Dendritic cell treated with granulocyte-macrophage colony-stimulating factor and Interleukin-4, amounts not matched to agents 40 ng/mL and 50 ng/mL, for 4 days (primary cell): Measurements from ENCODE around the gene CRTAC1.

ENCODE experiments used
- H3K27ac Mint-ChIP-seq: one replicate; pipeline ENCODE4 v1.8.0; 2022; ENCODE audit warnings: mild to moderate bottlenecking, mixed read lengths
- H3K27me3 Mint-ChIP-seq: one replicate; pipeline ENCODE4 v1.8.0; 2022; ENCODE audit warnings: mild to moderate bottlenecking, mixed read lengths
- H3K36me3 Mint-ChIP-seq: one replicate; pipeline ENCODE4 v1.8.0; 2022; ENCODE audit warnings: low read depth, mixed read lengths
- H3K4me1 Mint-ChIP-seq: one replicate; pipeline ENCODE4 v1.8.0; 2022; ENCODE audit warnings: low read depth, mixed read lengths
- H3K4me3 Mint-ChIP-seq: one replicate; pipeline ENCODE4 v1.8.0; 2022; ENCODE audit warnings: mild to moderate bottlenecking, moderate library complexity, mixed read lengths
- H3K9me3 Mint-ChIP-seq: one replicate; pipeline ENCODE4 v1.8.0; 2022; ENCODE audit warnings: mixed read lengths
- intact Hi-C: fragments of 100-400 bp; cut with micrococcal nuclease; formaldehyde crosslinking; loops from one replicate; pipeline ENCODE4 v1.15.0; 2022

CRTAC1 gene

DNA sequence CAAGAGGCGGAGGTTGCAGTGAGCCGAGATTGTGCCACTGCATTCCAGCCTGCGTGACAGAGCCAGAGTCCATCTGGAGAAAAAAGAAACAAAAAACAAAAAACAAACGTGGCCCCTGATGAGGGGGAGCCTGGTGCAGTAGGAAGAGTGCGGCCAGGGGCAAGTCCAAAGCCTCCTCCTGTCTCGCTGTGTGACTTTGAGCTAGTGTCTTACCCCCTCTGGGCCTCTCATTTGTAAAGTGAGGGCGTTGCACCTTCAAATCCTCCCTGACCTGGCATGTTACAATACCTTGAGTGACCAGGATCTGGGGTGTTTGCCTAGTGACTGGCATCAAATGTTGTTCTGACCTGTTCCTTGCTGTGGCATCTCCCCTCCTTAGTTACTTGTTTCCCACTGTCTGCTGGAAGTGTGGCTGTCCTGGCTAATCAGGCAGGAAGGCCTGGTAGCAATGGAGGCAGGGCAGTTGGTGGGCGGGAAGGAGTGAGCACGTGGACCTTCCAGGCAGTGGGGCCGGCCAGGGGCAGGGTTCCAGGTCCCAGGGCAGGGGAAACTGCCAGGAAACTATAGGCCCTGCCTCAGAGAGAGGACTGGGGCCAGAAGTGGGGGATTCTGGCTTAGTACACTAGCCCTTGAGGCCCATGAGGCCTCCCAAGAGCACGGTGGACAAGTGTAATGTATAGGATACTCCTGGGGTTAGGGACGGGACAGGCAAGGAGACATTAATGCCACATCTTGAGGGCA lies 205.2 kb downstream of the CRTAC1 start:
- no peaks in the 10 kb centered on the region for H3K9me3 Mint-ChIP-seq
- no peaks in the 10 kb centered on the region for H3K36me3 Mint-ChIP-seq
- no peak overlapping the region for H3K4me3 Mint-ChIP-seq
- no peak overlapping the region for H3K27ac Mint-ChIP-seq
- H3K27me3 Mint-ChIP-seq: peaks cover 15% of the 10 kb centered on the region
- intact Hi-C loops: no loop called here
- H3K4me1 Mint-ChIP-seq: no peaks in the 10 kb centered on the region

DNA sequence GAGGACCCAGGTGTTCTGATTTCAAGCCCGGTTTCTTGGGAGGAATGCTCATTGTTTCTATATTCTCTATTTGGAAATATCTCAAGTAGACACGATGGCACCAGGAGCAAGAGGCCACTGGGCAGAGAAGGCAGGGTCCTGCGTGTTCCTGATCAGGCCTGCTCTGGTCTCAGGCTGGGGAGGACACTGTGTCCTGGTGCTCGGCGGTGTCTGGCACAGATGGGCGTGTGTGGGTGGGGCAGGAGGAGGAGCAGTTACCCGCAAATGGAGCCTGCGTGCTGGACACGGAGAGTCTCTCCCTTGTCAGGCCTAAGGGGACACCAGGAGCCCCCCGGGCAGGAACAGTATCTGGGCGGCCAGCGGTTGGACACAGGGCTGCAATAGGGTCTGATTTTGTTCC lies 206.7 kb downstream of the CRTAC1 start:
- no peak overlapping the region for H3K27ac Mint-ChIP-seq
- no peaks in the 10 kb centered on the region for H3K9me3 Mint-ChIP-seq
- H3K4me1 Mint-ChIP-seq: no peaks in the 10 kb centered on the region
- no peaks in the 10 kb centered on the region for H3K36me3 Mint-ChIP-seq
- intact Hi-C loops: no loop called here
- H3K4me3 Mint-ChIP-seq: no peak overlapping the region
- peaks cover 18% of the 10 kb centered on the region for H3K27me3 Mint-ChIP-seq

DNA sequence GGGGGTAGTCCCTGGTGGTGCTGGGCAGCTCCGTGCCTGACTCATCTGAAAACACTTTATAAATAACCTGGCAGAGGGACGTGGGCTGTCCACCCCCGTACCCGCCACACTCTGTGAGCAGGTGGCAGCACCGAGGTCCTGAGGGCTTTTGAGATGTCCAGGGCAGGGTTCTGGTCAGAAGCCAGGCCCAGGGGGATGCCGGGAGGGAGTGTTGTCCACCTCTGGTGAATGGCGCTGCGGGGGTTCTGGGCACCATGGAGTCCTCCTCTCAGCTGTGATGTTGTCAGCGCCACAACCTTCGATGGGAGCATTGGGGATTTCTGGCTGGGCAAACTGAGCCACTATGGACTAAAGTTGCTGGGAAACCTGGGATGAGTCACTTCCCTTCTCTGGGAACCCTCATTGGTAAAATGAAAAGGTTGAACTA lies 208.1 kb downstream of the CRTAC1 start:
- intact Hi-C loops: no loop called here
- no peaks in the 10 kb centered on the region for H3K4me1 Mint-ChIP-seq
- H3K9me3 Mint-ChIP-seq: no peaks in the 10 kb centered on the region
- H3K36me3 Mint-ChIP-seq: no peaks in the 10 kb centered on the region
- no peak overlapping the region for H3K27ac Mint-ChIP-seq
- H3K4me3 Mint-ChIP-seq: no peak overlapping the region
- peaks cover 15% of the 10 kb centered on the region for H3K27me3 Mint-ChIP-seq

DNA sequence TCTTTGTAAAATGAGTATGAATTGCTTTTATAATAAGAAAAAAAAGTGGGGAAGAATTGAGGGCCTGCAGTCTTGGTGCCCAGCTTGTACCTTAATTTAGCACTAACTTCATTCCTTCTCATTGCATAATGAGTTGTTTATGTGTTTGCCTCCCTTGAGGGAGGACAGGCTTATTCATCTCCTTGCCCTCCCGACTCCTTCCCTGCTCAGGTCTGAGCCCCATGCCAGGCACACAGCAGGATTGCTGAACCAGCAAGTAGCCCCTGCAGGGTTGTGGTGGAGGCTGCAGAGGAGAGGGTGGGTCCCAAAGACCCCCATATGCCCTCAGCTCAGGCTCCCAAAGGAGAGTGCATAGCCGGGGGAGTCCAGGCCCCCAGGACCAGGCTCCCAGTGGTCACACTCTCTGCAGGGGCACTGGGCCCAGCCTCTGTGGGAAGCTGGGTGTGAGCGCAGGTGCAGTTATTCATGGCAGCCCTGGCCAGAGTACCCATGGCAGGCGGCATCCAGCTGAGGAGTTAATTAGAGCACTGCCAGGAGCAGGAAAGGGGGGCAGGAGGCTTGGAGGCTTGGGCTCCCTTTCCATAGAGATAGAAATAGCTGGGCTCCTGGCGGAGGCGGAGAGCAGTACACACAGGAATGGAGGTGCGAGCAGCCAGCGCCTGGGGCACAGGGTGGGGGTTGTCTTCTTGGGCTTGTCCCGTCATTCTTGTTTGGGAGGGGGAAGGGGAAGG lies 208.9 kb downstream of the CRTAC1 start:
- H3K4me3 Mint-ChIP-seq: no peak overlapping the region
- H3K36me3 Mint-ChIP-seq: no peaks in the 10 kb centered on the region
- intact Hi-C loops: no loop called here
- peaks cover 13% of the 10 kb centered on the region for H3K27me3 Mint-ChIP-seq
- H3K4me1 Mint-ChIP-seq: no peaks in the 10 kb centered on the region
- H3K27ac Mint-ChIP-seq: no peak overlapping the region
- no peaks in the 10 kb centered on the region for H3K9me3 Mint-ChIP-seq

DNA sequence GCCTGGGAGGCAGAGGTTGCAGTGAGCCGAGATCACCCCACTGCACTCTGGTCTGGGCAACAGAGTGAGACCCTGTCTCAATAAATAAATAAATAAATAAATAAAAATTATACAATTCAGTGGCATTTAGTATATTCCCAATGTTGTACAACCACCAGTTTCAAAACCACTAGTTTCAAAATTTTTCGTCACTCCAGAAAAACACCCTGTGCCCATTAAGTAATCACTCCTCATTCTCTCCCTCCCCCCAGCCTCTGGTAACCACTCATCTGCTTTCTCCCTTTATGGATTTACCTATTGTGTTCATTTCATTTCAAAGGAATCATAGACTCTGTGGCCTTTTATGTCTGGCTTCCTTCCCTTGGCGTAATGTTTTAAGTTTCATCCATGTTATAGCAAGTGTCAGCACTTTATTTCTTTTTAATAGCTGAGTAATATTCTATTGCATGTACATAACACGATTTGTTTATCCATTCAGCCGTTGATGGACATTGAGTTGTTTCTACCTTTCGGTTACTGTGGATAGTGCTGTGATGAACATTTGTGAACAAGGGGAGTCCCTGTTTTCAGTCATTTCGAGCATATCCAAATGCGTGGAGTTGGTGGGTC lies 210.2 kb downstream of the CRTAC1 start:
- H3K27me3 Mint-ChIP-seq: peaks cover 11% of the 10 kb centered on the region
- no peaks in the 10 kb centered on the region for H3K4me1 Mint-ChIP-seq
- H3K27ac Mint-ChIP-seq: no peak overlapping the region
- H3K4me3 Mint-ChIP-seq: no peak overlapping the region
- H3K9me3 Mint-ChIP-seq: no peaks in the 10 kb centered on the region
- H3K36me3 Mint-ChIP-seq: no peaks in the 10 kb centered on the region
- intact Hi-C loops: no loop called here

DNA sequence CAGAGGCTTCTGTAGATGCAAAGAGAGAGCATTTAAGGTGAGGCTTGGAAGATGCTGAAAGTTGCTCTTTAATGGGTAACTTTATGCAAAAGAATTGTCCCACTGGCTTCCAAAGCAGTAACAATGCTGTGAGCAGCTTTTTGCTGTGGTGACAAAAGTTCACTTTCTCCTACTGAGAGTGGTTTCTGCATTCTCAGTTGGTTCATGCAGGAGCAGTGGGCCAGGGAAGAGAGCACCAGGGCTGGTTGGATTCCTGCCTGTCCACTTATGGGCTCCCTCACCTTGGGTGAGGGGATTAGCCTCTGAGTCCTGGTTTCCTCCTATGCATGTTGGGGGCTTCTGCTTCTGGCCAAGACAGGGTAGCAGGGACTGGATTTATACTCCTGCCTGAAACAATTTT lies 211.8 kb downstream of the CRTAC1 start:
- Mint-ChIP-seq H3K9me3 (no peaks in the 10 kb centered on the region), H3K27ac (no peak overlapping the region), H3K4me3 (no peak overlapping the region), H3K4me1 (no peaks in the 10 kb centered on the region), H3K27me3 (peaks cover 14% of the 10 kb centered on the region), H3K36me3 (no peaks in the 10 kb centered on the region)
- intact Hi-C loops: no loop called here

DNA sequence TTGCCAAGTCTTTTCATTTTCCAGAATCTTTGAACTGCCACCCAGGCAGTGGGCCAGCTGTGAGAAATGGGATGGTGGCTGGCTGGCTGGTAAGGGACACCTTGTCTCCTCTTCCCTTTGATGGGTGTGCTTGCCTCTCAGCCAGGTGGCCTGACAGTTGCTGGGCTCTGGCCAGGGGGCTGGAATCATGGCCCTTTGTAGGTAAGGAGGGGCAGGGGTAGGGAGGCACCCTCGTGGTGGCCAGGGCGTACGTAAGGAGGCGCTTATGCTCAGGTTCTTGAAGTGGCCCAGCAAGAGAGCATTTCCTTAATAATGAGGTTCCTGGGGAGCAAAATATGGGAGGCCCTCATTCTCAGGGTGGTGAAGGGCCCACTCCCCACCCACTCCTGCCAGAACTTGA lies 213.8 kb downstream of the CRTAC1 start:
- no peaks in the 10 kb centered on the region for H3K9me3 Mint-ChIP-seq
- no peak overlapping the region for H3K27ac Mint-ChIP-seq
- no peaks in the 10 kb centered on the region for H3K36me3 Mint-ChIP-seq
- peaks cover 16% of the 10 kb centered on the region for H3K27me3 Mint-ChIP-seq
- no peaks in the 10 kb centered on the region for H3K4me1 Mint-ChIP-seq
- intact Hi-C loops: no loop called here
- H3K4me3 Mint-ChIP-seq: no peak overlapping the region
